Mucosa of descending colon (tissue), 3 donors: ENCODE measurements around the gene TRPC4. TPM values are rescaled to one million over a fixed set of nuclear protein-coding genes. Genes with fewer than 3 reads are reported as not detected.

Experiments used
- ATAC-seq: fragments of 200-7000 bp; cut with Tn5 transposase; one replicate; pipeline ENCODE4 v1.9.1; 2020; ENCODE audit warnings: mild to moderate bottlenecking, moderate library complexity
- DNase-seq, 3 donors: peaks; one replicate each; pipeline ENCODE4 v3.0.0-alpha.2; 2020
- H3K36me3 ChIP-seq: fragments of 200-600 bp; one replicate; pipeline ENCODE4 v1.8.0; 2021; ENCODE audit warnings: low read depth, mild to moderate bottlenecking
- H3K4me1 ChIP-seq: fragments of 200-600 bp; one replicate; pipeline ENCODE4 v1.8.0; 2021; ENCODE audit warnings: low read depth, mild to moderate bottlenecking
- H3K4me3 ChIP-seq: fragments of 200-600 bp; one replicate; pipeline ENCODE4 v1.8.0; 2021; ENCODE audit warnings: mild to moderate bottlenecking
- H3K9me3 ChIP-seq: fragments of 200-600 bp; one replicate; pipeline ENCODE4 v1.8.0; 2021; ENCODE audit warnings: mild to moderate bottlenecking
- intact Hi-C, 2 donors: fragments of 100-400 bp; cut with DNase I in 1 of 2; cut with micrococcal nuclease in 1 of 2; formaldehyde crosslinking; loops; one replicate each; pipeline versions ENCODE4 v1.11.0 to v1.11.1; 2022; cut with DNase I, micrococcal nuclease
- total RNA-seq, 3 donors: library from RNA; stranded (reverse); fragmentation: NEBNext Ultra II Directional in 2 of 3; extraction: Animal tissue kit (Norgen Biotek cat#: 25700) in 2 of 3; gene quantifications; one replicate each; pipeline versions ENCODE4 v1.2.1 to v1.2.4, GENCODE V29; 2021 to 2023
- TF ChIP-seq, protein P1 (sequence below): fragments of 200-600 bp; IDR thresholded peaks from one replicate; pipeline ENCODE4 v1.8.0; 2022; ENCODE audit warnings: antibody characterized with exemption, mild to moderate bottlenecking
- donor health status: DM: no; HTN: no; CAD: no; lungs with moderate emphysema.
- donor health status: DM: no; HTN: no; CAD: no.
- donor health status: DM: no; HTN: yes; CAD: no.

The TRPC4 gene
- total RNA-seq, 3 donors from 2014 or later = 0.23 to 5.1 (median 0.39) TPM

DNA sequence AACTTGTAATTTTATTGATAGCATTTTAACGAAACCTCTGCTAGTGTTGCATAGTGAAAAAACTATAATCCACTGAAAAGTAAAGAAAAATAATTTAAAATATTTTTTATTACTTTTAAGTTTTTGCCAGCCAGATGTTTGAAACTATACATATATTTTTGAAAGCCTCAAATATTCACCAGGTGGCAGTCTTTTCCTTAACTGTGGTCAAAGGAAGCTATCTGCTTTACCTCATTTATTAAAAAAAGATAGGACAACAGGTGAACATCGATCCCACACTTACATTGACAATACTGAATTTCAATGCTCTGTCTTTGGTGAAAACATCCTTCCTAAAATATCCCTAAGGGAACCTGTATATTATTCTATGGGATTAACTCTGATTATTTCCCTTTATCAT is 100.5 kb downstream of the TRPC4 start:
- TF ChIP-seq, protein P1, sequence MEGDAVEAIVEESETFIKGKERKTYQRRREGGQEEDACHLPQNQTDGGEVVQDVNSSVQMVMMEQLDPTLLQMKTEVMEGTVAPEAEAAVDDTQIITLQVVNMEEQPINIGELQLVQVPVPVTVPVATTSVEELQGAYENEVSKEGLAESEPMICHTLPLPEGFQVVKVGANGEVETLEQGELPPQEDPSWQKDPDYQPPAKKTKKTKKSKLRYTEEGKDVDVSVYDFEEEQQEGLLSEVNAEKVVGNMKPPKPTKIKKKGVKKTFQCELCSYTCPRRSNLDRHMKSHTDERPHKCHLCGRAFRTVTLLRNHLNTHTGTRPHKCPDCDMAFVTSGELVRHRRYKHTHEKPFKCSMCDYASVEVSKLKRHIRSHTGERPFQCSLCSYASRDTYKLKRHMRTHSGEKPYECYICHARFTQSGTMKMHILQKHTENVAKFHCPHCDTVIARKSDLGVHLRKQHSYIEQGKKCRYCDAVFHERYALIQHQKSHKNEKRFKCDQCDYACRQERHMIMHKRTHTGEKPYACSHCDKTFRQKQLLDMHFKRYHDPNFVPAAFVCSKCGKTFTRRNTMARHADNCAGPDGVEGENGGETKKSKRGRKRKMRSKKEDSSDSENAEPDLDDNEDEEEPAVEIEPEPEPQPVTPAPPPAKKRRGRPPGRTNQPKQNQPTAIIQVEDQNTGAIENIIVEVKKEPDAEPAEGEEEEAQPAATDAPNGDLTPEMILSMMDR = no peak
- intact Hi-C loops = no loop called here

DNA sequence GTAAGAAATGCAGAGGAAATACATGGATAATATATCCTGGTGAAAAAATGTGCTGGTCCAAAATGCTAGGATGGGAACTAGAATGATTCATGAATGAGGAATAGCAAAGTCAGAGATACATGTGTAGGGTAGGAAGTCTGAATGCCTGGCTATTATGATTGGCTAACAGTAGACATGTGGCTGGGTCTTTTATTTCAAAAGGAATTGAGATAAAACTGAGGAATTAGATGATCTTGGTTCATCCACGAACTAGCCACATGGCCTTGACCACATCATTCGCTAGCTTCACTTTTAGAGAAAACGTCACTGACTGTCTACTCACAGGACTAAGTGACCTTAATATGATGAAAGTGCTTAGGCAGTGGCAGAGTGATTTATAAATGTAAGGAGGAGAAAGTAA is 103.1 kb downstream of the TRPC4 start:
- TF ChIP-seq, protein P1 = no peak
- no peaks in the 10 kb centered on the region for H3K4me1 ChIP-seq
- DNase-seq = no peak
- intact Hi-C loops = no loop called here
- H3K36me3 ChIP-seq = no peaks in the 10 kb centered on the region
- no peaks in the 10 kb centered on the region for H3K9me3 ChIP-seq
- no peak overlapping the region for H3K4me3 ChIP-seq
- no peak for ATAC-seq

More for the DNA sequence above, 100.5 kb downstream of the TRPC4 start:
- H3K36me3 ChIP-seq = no peaks in the 10 kb centered on the region
- no peak overlapping the region for H3K4me3 ChIP-seq
- no peaks in the 10 kb centered on the region for H3K9me3 ChIP-seq
- DNase-seq (no peak), ATAC-seq (no peak)
- H3K4me1 ChIP-seq = no peaks in the 10 kb centered on the region

DNA sequence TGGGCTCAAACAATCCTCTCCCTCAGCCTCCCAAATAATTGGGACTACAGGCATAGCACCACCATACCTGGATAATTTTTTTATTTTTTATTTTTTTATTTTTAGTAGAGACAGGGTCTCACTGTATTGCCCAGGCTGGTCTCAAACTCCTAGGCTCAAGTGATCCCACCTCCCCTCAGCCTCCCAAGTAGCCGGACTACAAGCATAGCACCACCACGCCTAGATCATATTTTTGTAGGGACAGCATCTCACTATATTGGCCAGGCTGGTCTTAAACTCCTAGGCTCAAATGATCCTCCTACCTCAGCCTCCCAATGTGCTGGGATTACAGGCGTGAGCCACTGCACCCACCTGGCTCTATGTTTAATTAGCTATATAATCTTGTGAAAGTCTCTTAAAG is 114.2 kb downstream of the TRPC4 start:
- intact Hi-C loops = no loop called here
- TF ChIP-seq, protein P1 = no peak
- H3K36me3 ChIP-seq = no peaks in the 10 kb centered on the region
- no peak overlapping the region for H3K4me3 ChIP-seq
- no peaks in the 10 kb centered on the region for H3K9me3 ChIP-seq
- no peaks in the 10 kb centered on the region for H3K4me1 ChIP-seq
- DNase-seq (no peak), ATAC-seq (no peak)

DNA sequence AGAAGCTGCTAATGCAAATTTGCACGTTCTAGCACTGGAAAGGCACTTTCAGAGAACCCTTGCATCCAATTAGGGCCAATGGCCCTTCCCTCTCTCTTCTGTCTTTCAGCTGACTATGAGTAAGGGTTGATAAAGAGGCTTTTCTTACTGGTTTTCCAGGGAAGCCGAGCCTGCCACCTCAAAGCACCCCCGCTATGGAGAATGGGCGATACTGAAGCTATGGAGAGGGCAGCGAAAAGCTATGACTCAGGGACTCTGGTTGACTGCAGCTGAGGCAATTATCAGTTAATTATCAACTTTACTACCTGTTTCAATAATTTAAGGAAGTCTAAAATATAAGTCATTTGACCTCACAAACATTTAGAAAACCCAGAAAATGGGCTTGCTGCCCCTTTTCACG is 115.8 kb downstream of the TRPC4 start:
- Histone ChIP-seq H3K9me3 (no peaks in the 10 kb centered on the region), H3K4me3 (no peak overlapping the region), H3K4me1 (no peaks in the 10 kb centered on the region), H3K36me3 (no peaks in the 10 kb centered on the region)
- intact Hi-C loops = no loop called here
- ATAC-seq = no peak
- DNase-seq = no peak
- TF ChIP-seq, protein P1 = no peak

DNA sequence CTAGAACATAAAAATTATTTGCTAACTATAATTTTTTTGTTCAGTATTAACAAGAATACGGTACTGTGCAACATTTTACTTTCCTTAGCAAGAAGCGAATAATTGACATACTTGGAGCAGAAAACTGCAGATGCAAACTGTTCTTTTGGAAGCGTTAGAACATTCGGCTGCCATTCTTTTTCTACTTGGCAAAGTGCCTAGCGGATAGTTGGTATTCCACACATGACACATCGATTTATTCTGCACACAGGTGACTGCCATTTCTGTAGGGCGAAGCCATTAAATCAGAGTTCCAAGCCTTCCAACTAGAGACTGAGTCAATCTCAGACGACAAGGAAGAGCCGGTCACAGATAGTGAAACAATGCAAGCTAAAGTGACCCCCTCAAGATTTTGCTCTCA is 117.4 kb downstream of the TRPC4 start:
- H3K4me1 ChIP-seq = no peaks in the 10 kb centered on the region
- intact Hi-C loops = no loop called here
- no peak overlapping the region for H3K4me3 ChIP-seq
- ATAC-seq (no peak), DNase-seq (no peak)
- no peaks in the 10 kb centered on the region for H3K9me3 ChIP-seq
- TF ChIP-seq, protein P1 = no peak
- no peaks in the 10 kb centered on the region for H3K36me3 ChIP-seq

DNA sequence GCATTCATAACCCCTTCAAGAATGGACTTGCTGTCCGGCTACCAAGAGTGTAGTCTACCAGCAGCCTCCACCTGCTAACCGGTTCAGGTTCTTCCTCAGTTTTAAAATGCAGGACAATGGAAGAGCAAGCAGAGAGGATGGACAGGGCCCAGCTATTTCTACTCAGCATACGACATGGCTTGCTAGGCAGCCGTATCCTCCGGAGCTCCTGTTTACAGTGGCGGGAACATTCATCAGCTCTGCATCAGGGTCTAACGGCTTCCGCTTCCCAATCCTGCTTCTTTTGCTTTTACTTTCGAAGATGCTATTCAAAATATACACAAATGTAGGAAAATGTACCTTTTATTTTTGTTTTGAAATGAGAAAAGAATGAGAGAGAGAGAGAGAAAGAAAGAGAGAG is 118.5 kb downstream of the TRPC4 start:
- TF ChIP-seq, protein P1 = no peak
- no peaks in the 10 kb centered on the region for H3K4me1 ChIP-seq
- ATAC-seq = no peak
- no peak for DNase-seq
- no peak overlapping the region for H3K4me3 ChIP-seq
- no peaks in the 10 kb centered on the region for H3K36me3 ChIP-seq
- H3K9me3 ChIP-seq = no peaks in the 10 kb centered on the region
- intact Hi-C loops = no loop called here
